ENCODE results near the gene RPL27A. TPM values are rescaled to one million over a fixed set of nuclear protein-coding genes. Genes with fewer than 3 reads are reported as not detected.

RPL27A gene
- total RNA-seq (2022; extraction: Qiagen RNA extraction; ENCODE audit: low read depth) = 2,543 to 2,827 TPM (median 2,621 TPM) in 5 replicates

GRCh38 chr11:8682303-8683114 is at the start of gene RPL27A, which contains the start of gene TRIM66:
Gene RPL27A (plus strand): TSS chr11:8682792. CDS start chr11:8682814, 22 bp downstream.
Gene TRIM66 (minus strand): TSS chr11:8682665. CDS start chr11:8672274, 10,391 bp downstream.

Other genes with a start within 250 kb of the RPL27A start
- gene STK33, start 88.6 kb upstream of the RPL27A start, total RNA-seq (2022; extraction: Qiagen RNA extraction; ENCODE audit: low read depth) = 3.8 to 4.9 TPM (median 4.4 TPM) in 5 replicates
- gene TRIM66, start 127 bp upstream of the RPL27A start, total RNA-seq (2022; extraction: Qiagen RNA extraction; ENCODE audit: low read depth) = 1.5 to 2.7 TPM (median 1.6 TPM) in 5 replicates
- gene AKIP1, start 228.4 kb downstream of the RPL27A start, total RNA-seq (2022; extraction: Qiagen RNA extraction; ENCODE audit: low read depth) = 35.9 to 46.5 TPM (median 42.9 TPM) in 5 replicates